SKM-1 (cell line): ENCODE data around the gene TIMM23.
"Not testable (repeated sequence)": the region's sequence is repeated elsewhere in the genome, so short reads cannot be mapped to it uniquely, and the experiment has no call there.

Experiments
- DNase-seq: peaks from one replicate; lab custom pipeline; 2025; ENCODE audit not compliant: unreplicated experiment; lab: John Stamatoyannopoulos, UW

The TIMM23 gene

GRCh38 chr10:45985590-45985989 is 13.3 kb downstream of the TIMM23 start:
- not testable (repeated sequence) for DNase-seq

DNA sequence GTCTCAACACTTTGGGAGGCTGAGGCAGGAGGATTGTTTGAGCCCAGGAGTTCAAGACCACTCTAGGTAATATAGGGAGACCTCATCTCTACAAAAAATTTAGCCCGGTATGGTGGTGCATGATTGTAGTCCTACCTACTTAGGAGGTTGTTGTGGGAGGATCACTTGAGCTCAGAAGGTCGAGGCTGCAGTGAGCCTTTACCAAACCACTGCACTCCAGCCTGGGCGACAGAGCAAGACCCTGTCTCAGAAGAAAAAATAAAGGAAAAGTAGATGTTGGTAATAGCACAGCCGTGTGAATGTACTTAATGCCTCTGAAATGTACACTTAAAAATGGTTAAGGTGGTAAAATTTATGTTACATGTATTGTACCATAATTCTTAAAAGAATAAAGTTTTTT is 25.3 kb downstream of the TIMM23 start:
- no peak for DNase-seq

GRCh38 chr10:45997994-45998763 is 25.9 kb downstream of the TIMM23 start:
- no peak for DNase-seq

- not testable (repeated sequence) for DNase-seq
Measured at GRCh38 chr10:45999955-46000354, 27.7 kb downstream of the TIMM23 start.

- no peak for DNase-seq
Measured at GRCh38 chr10:46000538-46000937, 28.2 kb downstream of the TIMM23 start.

DNA sequence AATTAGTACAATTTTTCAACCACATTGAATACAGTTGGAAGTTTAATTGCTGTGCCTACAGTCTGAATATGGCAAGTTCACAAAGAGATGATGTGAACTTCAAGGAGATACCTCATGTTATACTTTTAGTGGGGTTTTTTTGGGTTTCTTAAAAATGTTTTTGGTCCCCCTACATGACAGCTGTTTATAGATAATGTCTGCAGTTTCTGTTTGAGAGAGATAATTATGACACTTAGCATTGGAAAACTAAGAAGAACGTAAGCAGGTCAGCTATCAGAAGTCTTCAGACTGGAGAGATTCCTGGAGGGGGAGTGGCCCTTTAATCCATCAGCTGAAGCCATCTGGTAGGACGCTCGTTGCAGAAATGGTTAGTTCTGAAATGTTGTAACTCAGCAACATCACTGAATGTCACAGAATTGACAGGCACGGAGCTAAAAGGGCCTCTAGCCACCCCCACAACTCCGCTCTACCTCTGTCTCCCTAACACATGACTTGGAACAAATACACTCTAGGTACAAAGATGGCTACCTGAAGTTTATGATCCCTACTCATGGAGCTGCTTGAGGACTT is 29.0 kb downstream of the TIMM23 start:
- DNase-seq, result no peak

DNA sequence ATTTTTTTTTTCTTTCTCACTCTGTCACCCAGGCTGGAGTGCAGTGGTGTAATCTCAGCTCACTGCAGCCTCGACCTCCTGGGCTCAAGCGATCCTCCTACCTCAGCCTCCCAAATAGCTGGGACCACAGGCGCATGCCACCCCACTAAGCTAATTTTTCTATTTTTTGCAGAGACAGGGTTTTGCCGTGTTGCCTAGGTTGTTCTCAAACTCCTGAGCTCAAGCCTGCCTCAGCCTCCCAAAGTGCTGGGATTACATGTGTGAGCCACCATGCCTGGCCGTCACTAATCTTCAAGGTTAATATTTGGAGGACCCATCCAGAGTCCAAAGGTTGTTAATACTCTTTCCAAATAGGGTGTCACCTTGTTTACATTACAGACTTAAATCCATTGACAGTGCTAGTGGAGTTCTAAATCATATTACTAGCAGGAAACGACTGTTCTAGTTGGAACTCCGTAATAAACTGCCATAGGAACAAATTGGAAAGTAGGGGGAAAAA is 29.9 kb downstream of the TIMM23 start:
- not testable (repeated sequence) for DNase-seq

- DNase-seq, result no peak
Measured at GRCh38 chr10:46002916-46003693, 30.8 kb downstream of the TIMM23 start.

GRCh38 chr10:46004963-46005362 is 32.7 kb downstream of the TIMM23 start:
- DNase-seq, result no peak

DNA sequence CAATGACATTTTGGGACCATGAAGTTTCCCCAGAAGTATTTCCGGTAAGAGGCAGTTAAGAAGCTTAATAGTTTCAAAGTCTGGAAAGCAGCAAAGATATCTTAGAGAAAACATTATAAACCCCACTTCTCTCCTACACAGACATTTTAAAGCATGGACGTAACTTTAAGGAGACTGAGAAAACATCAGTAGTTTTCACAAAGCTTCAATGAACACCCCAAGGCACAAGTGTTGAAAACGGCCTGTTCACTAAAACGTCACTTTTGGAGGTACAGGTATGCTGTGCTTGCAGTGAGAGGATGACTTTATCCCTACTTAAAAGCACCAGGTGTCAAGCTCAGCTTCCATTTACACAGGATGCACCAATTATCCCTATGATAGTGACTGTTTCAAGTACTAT is 33.1 kb downstream of the TIMM23 start:
- no peak for DNase-seq

- no peak for DNase-seq
Measured at GRCh38 chr10:46006219-46006618, 33.9 kb downstream of the TIMM23 start.

GRCh38 chr10:46012746-46013145 is 40.5 kb downstream of the TIMM23 start:
- no peak for DNase-seq

DNA sequence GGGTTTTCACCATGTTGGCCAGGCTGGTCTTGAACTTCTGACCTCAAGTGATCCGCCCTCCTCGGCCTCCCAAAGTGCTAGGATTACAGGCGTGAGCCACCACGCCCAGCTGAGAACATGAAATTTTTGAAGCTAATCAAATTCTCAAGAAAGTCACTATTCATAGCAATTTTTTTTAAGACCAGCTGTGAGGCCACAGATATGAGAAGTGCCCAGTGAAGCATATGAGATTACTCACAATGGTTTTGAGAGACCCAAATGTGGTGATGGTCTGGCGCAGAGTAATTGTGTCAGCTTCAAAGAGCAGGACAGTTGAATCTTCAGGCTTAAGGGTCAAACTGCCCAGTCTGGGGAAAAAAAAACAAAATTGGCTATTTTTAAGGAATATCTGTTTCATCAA is 41.9 kb downstream of the TIMM23 start:
- DNase-seq, result no peak

DNA sequence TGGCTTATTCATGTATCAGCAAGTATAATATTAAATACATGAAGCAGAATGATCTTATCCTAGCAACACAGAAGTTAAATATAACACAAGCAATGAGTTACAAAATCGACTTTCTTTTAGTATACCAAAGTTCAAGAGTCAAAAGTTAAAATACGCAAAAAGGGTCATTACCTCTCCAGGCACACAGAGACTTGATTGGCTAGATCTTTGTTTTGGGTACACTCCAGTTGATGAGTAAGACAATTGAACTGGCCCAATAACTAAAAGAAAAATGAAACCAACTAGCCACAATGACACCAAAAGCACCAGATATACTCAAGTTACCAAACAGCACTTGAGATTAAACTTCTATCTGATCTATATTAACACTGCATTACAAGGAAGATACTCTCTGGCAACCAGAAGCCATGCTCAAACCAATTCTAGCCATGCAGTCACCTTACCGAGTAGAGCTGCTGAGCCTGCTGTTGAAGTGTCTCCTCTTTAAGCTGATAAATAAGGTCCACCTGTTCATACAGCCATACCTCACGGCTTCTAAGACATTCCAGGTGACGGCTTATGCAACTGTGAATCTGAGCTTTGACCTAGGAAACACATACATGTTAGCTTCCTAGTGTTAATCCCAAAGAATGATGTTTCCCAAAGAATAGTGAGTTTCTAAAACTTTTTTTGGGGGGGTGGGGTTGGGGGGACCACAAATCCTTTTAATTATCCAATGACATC is 42.6 kb downstream of the TIMM23 start:
- DNase-seq, result no peak

GRCh38 chr10:46016190-46016589 is 43.9 kb downstream of the TIMM23 start:
- DNase-seq, result no peak

GRCh38 chr10:46016811-46017210 is 44.5 kb downstream of the TIMM23 start:
- DNase-seq, result no peak

- no peak for DNase-seq
Measured at GRCh38 chr10:46017733-46018132, 45.4 kb downstream of the TIMM23 start.

GRCh38 chr10:46018453-46019176 is 46.3 kb downstream of the TIMM23 start:
- DNase-seq, result no peak

GRCh38 chr10:46019177-46019528 is 46.9 kb downstream of the TIMM23 start:
- no peak for DNase-seq

DNA sequence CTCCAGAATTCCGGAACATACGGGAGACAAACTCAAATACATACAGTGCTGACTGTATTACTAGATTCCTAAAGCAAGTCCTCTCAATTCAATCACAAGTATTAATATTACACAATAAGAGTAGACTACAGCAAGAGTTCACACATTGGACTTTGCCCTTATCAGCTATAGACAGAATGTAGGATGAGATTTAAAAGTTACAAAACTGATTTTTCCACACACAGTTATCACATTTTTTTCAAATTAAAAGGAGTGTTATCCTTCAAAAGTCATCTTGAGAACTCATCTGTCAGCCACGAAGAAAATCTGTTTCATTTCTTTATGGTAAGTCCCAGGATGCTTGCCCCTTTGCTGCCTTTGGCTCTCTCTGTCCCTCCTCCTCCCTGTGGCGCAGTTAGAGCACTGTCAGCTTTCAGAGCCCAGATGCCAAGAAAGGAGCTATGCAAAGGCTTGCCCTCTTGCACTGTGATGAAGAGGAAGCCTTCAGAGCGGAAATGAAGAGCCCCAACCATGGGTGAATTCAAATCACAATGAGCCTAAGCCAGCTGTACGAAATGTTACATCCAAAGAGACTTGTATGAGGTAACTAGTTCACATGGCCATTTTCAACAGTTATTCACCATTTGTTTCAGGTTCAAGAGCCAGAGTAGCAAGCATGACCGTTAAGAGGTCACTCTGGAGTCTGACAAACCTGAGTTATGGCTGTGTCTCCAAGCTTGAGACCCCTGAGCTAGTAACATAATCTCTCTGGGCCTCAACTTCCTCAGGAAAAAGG is 47.5 kb downstream of the TIMM23 start:
- DNase-seq, result no peak
